Esophagus squamous epithelium (tissue), 4 donors: Measurements from ENCODE around the gene TSPYL2.

Experiments
- POLR2A ChIP-seq, 4 donors: fragments of 450-650 bp; IDR thresholded peaks; one replicate each; pipeline ENCODE4 v1.6.1; 2017; ENCODE audit warnings: antibody characterized with exemption in 4 of 4, mild to moderate bottlenecking in 4 of 4, moderate library complexity in 3 of 4
- TF ChIP-seq, protein P1 (sequence below), 6 experiments: fragments of 450-650 bp in 4 of 6; fragments of 200-600 bp in 2 of 6; sonication (generic) in 2 of 6; IDR thresholded peaks; one replicate each; pipeline ENCODE4 v1.5.1; 2016 to 2019; ENCODE audit warnings: antibody characterized with exemption in 6 of 6, mild to moderate bottlenecking in 4 of 6, moderate library complexity in 4 of 6

DNA sequence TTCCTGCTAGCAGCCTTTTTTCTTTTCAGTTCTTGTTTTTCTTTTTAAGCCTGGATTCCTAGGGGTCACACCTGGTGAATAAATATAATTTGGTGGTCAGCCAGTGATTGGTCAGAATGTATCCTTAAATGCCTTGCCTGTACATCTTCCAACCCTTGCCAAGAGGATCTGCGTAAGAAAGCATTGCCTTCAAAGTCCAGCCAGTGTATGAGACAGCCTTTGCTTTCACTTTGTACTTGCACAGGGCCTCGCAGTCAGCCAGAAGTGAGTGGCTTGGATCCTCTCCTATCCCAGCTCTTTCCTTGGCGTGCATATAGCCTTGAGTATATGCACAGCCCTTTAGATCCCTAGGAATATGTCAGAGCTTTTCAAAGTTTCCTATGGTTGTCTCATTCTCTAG lies 33.9 kb downstream of the TSPYL2 start:
- TF ChIP-seq, protein P1, sequence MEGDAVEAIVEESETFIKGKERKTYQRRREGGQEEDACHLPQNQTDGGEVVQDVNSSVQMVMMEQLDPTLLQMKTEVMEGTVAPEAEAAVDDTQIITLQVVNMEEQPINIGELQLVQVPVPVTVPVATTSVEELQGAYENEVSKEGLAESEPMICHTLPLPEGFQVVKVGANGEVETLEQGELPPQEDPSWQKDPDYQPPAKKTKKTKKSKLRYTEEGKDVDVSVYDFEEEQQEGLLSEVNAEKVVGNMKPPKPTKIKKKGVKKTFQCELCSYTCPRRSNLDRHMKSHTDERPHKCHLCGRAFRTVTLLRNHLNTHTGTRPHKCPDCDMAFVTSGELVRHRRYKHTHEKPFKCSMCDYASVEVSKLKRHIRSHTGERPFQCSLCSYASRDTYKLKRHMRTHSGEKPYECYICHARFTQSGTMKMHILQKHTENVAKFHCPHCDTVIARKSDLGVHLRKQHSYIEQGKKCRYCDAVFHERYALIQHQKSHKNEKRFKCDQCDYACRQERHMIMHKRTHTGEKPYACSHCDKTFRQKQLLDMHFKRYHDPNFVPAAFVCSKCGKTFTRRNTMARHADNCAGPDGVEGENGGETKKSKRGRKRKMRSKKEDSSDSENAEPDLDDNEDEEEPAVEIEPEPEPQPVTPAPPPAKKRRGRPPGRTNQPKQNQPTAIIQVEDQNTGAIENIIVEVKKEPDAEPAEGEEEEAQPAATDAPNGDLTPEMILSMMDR (IDR thresholded peaks at IDR 0.05): no peak
- TF ChIP-seq POLR2A (IDR thresholded peaks at IDR 0.05): no peak
